H1 (cell line): ENCODE data around the gene IFT74. TPM values are rescaled to one million over a fixed set of nuclear protein-coding genes. Genes with fewer than 3 reads are reported as not detected.

Source experiments
- CTCF ChIA-PET: fragments of 300-600 bp; sonication (Branson Sonifier 250); formaldehyde crosslinking; loops from one replicate; lab custom pipeline; 2021; ENCODE audit not compliant: partially characterized antibody; lab: Charles Lee
- POLR2A ChIA-PET: fragments of 300-600 bp; sonication (Branson Sonifier 250); formaldehyde crosslinking; loops from one replicate; lab custom pipeline; 2021; ENCODE audit warnings: inconsistent platforms; ENCODE audit not compliant: partially characterized antibody; lab: Charles Lee
- DNase-seq, 2 experiments: peaks; one replicate each; pipeline versions ENCODE4 v3.0.0 to v3.0.0-alpha.2; 2010 to 2022; ENCODE audit warnings: low spot score in 2 of 2, low read depth in 1 of 2, mixed read lengths in 1 of 2
- FAIRE-seq: peaks from 2 replicates; lab custom pipeline; 2011; peaks lifted over from hg19 to GRCh38; lab: Jason Lieb, UNC
- H2AFZ ChIP-seq: 2 replicates; pipeline ENCODE4 v1.8.1; 2012; ENCODE audit warnings: low read length, inconsistent platforms
- H2AK5ac ChIP-seq: 2 replicates; pipeline ENCODE4 v1.6.1; 2013; ENCODE audit warnings: low read depth, low read length
- H2BK120ac ChIP-seq: replicated peaks from 2 replicates; pipeline ENCODE3; 2013; ENCODE audit warnings: low read depth, low read length, inconsistent platforms
- H2BK12ac ChIP-seq: 2 replicates; pipeline ENCODE4 v1.6.1; 2013; ENCODE audit warnings: low read depth, low read length
- H2BK15ac ChIP-seq: 2 replicates; pipeline ENCODE4 v1.6.1; 2013; ENCODE audit warnings: low read length
- H2BK20ac ChIP-seq: 2 replicates; pipeline ENCODE4 v1.6.1; 2013; ENCODE audit warnings: low read length
- H2BK5ac ChIP-seq: 2 replicates; pipeline ENCODE4 v1.6.1; 2013; ENCODE audit warnings: low read depth, low read length
- H3K14ac ChIP-seq: 2 replicates; pipeline ENCODE4 v1.6.1; 2013; ENCODE audit warnings: inconsistent platforms; ENCODE audit not compliant: insufficient read length
- H3K18ac ChIP-seq: 2 replicates; pipeline ENCODE4 v1.6.1; 2013; ENCODE audit warnings: low read length; ENCODE audit errors: extremely low read depth
- H3K23ac ChIP-seq: 2 replicates; pipeline ENCODE4 v1.6.1; 2013; ENCODE audit warnings: inconsistent platforms; ENCODE audit not compliant: insufficient read length
- H3K23me2 ChIP-seq: 2 replicates; pipeline ENCODE4 v1.6.1; 2013; ENCODE audit warnings: low read depth, low read length
- H3K27ac ChIP-seq: 2 replicates; pipeline ENCODE4 v1.6.1; 2011; ENCODE audit warnings: low read depth, low read length, inconsistent platforms
- H3K27me3 ChIP-seq, 4 experiments: replicated peaks in 1 of 4; 1 replicate in 1 of 4; 2 replicates in 3 of 4; pipeline versions ENCODE4 v1.6.1 to v1.8.1; 2011 to 2013; ENCODE audit warnings: low read length in 3 of 4, mild to moderate bottlenecking in 3 of 4, inconsistent platforms in 2 of 4, mixed read lengths in 2 of 4, moderate library complexity in 1 of 4; ENCODE audit not compliant: control insufficient read depth in 3 of 4, insufficient read depth in 3 of 4; ENCODE audit errors: extremely low read depth in 1 of 4
- H3K36me3 ChIP-seq, 4 experiments: 2 replicates each; pipeline versions ENCODE4 v1.6.1 to v1.8.1; 2011 to 2013; ENCODE audit warnings: mild to moderate bottlenecking in 4 of 4, low read length in 3 of 4, moderate library complexity in 2 of 4, control low read depth in 1 of 4, inconsistent platforms in 1 of 4; ENCODE audit not compliant: insufficient read depth in 4 of 4, control insufficient read depth in 2 of 4
- H3K4ac ChIP-seq: replicated peaks from 2 replicates; pipeline ENCODE3; 2013; ENCODE audit warnings: low read length, low read depth, mixed read lengths, inconsistent platforms; ENCODE audit not compliant: insufficient read length
- H3K4me1 ChIP-seq, 4 experiments: replicated peaks in 1 of 4; 1 replicate in 1 of 4; 2 replicates in 3 of 4; pipeline versions ENCODE4 v1.6.1 to v1.8.1; 2011 to 2013; ENCODE audit warnings: low read length in 3 of 4, inconsistent platforms in 2 of 4, mixed read lengths in 1 of 4; ENCODE audit not compliant: insufficient read depth in 4 of 4, control insufficient read depth in 3 of 4
- H3K4me2 ChIP-seq, 2 experiments: 2 replicates each; pipeline versions ENCODE4 v1.6.1 to v1.8.1; 2011 to 2013; ENCODE audit warnings: low read depth in 2 of 2, low read length in 2 of 2, control low read depth in 1 of 2, inconsistent platforms in 1 of 2, mild to moderate bottlenecking in 1 of 2; ENCODE audit not compliant: insufficient read depth in 1 of 2
- H3K4me3 ChIP-seq, 4 experiments: fragments of 200-600, 300-600 bp in 1 of 4; sonication (generic), shearing (Covaris generic), sonication (Bioruptor Twin) in 1 of 4; 2 replicates each; pipeline versions ENCODE4 v1.5.1 to v1.8.1; 2011 to 2016; ENCODE audit warnings: low read length in 4 of 4, low read depth in 3 of 4, control low read depth in 2 of 4, inconsistent platforms in 2 of 4, mild to moderate bottlenecking in 2 of 4, mixed read lengths in 1 of 4, moderate library complexity in 1 of 4; ENCODE audit not compliant: insufficient read depth in 2 of 4; ENCODE audit errors: extremely low read depth in 1 of 4
- H3K56ac ChIP-seq: replicated peaks from 2 replicates; pipeline ENCODE3; 2013; ENCODE audit warnings: low read depth, mild to moderate bottlenecking, mixed read lengths, low read length, inconsistent platforms; ENCODE audit not compliant: insufficient read length
- H3K79me1 ChIP-seq: 2 replicates; pipeline ENCODE4 v1.6.1; 2013; ENCODE audit warnings: low read depth, low read length, control low read depth
- H3K79me2 ChIP-seq, 2 experiments: 2 replicates each; pipeline versions ENCODE4 v1.6.1 to v1.8.1; 2012 to 2013; ENCODE audit warnings: low read length in 2 of 2, mild to moderate bottlenecking in 2 of 2, inconsistent platforms in 1 of 2; ENCODE audit not compliant: insufficient read depth in 2 of 2, control insufficient read depth in 1 of 2
- H3K9ac ChIP-seq, 4 experiments: replicated peaks in 1 of 4; 1 replicate in 1 of 4; 2 replicates in 3 of 4; pipeline versions ENCODE4 v1.6.1 to v1.8.1; 2011 to 2013; ENCODE audit warnings: low read depth in 3 of 4, low read length in 3 of 4, control low read depth in 2 of 4, mild to moderate bottlenecking in 2 of 4, moderate library complexity in 2 of 4, inconsistent platforms in 1 of 4; ENCODE audit errors: extremely low read depth in 1 of 4
- H3K9me3 ChIP-seq, 2 experiments: 2 replicates each; pipeline versions ENCODE4 v1.6.1 to v1.8.1; 2012 to 2013; ENCODE audit warnings: mild to moderate bottlenecking in 2 of 2, moderate library complexity in 2 of 2, control low read depth in 1 of 2, inconsistent platforms in 1 of 2, low read depth in 1 of 2, low read length in 1 of 2, mixed read lengths in 1 of 2; ENCODE audit not compliant: insufficient read depth in 2 of 2
- H4K20me1 ChIP-seq, 2 experiments: replicated peaks in 1 of 2; 2 replicates each; pipeline versions ENCODE3 to v1.8.1; 2011 to 2013; ENCODE audit warnings: inconsistent platforms in 2 of 2, low read length in 2 of 2, mild to moderate bottlenecking in 1 of 2; ENCODE audit not compliant: insufficient read depth in 2 of 2, control insufficient read depth in 1 of 2
- H4K5ac ChIP-seq: 2 replicates; pipeline ENCODE4 v1.6.1; 2013; ENCODE audit warnings: low read length, low read depth, mixed read lengths, inconsistent platforms; ENCODE audit not compliant: insufficient read length
- H4K8ac ChIP-seq: 2 replicates; pipeline ENCODE4 v1.8.0; 2013; ENCODE audit warnings: mild to moderate bottlenecking, moderate library complexity, low read length, inconsistent platforms; ENCODE audit not compliant: insufficient read depth; ENCODE audit errors: extremely low read depth
- H4K91ac ChIP-seq: replicated peaks from 2 replicates; pipeline ENCODE3; 2013; ENCODE audit warnings: low read length, mixed read lengths, inconsistent platforms; ENCODE audit not compliant: insufficient read length
- BACH1 ChIP-seq: IDR thresholded peaks from 2 replicates; pipeline ENCODE4 v1.6.1; 2012; ENCODE audit warnings: low read length, improper control_type of control experiment
- BCL11A ChIP-seq, 2 experiments: IDR thresholded peaks; one replicate each; pipeline ENCODE4 v1.6.1; 2011; ENCODE audit warnings: low read depth in 2 of 2, low read length in 2 of 2, mild to moderate bottlenecking in 2 of 2
- BRCA1 ChIP-seq: IDR thresholded peaks from 2 replicates; pipeline ENCODE4 v1.6.1; 2012; ENCODE audit warnings: low read depth, low read length, improper control_type of control experiment
- CBX5 ChIP-seq: fragments of 300-800, 300-1000 bp; sonication (generic); IDR thresholded peaks from 2 replicates; pipeline ENCODE4 v1.7.1; 2016; ENCODE audit warnings: antibody characterized with exemption, low read length, low read depth
- E2F6 ChIP-seq: IDR thresholded peaks from 2 replicates; pipeline ENCODE4 v1.6.1; 2012; ENCODE audit warnings: inconsistent platforms
- GABPA ChIP-seq: IDR thresholded peaks from 2 replicates; pipeline ENCODE4 v1.6.1; 2011; ENCODE audit warnings: mild to moderate bottlenecking, low read length, moderate library complexity, borderline replicate concordance; ENCODE audit not compliant: insufficient read depth
- KDM5A ChIP-seq: fragments of 200-600 bp; IDR thresholded peaks from 2 replicates; pipeline ENCODE4 v1.7.1; 2012; ENCODE audit warnings: mild to moderate bottlenecking, low read length, inconsistent platforms, mixed read lengths
- SRF ChIP-seq: IDR thresholded peaks from 2 replicates; pipeline ENCODE4 v1.6.1; 2011; ENCODE audit warnings: mild to moderate bottlenecking, low read depth, low read length, moderate library complexity
- SUZ12 ChIP-seq: fragments of 200-600 bp; sonication (generic); IDR thresholded peaks from 2 replicates; pipeline ENCODE4 v1.6.1; 2012; ENCODE audit warnings: mild to moderate bottlenecking, inconsistent platforms, low read length, moderate library complexity, mixed read lengths
- ZNF274 ChIP-seq: IDR thresholded peaks from 2 replicates; pipeline ENCODE4 v1.7.0; 2012; ENCODE audit warnings: low read length, borderline replicate concordance; ENCODE audit errors: extremely low read depth
- WGBS, 2 experiments: shearing (Covaris generic) in 1 of 2; methylation state at CpG; one replicate each; pipeline versions ENCODE4 v1.1.6 to v1.1.7; 2013 to 2015; ENCODE audit warnings: low lambda C conversion rate in 2 of 2, mixed read lengths in 2 of 2, inconsistent platforms in 1 of 2, low coverage in 1 of 2, missing lambda C conversion rate in 1 of 2; ENCODE audit not compliant: insufficient replicate concordance in 2 of 2, insufficient coverage in 1 of 2, insufficient read length in 1 of 2; ENCODE audit errors: extremely low coverage in 1 of 2, missing lambda C conversion rate in 1 of 2; 5-methylcytosine and 5-hydroxymethylcytosine counted together
- polyA plus RNA-seq, 7 experiments: library from polyadenylated mRNA; depleted of rRNA in 3 of 7; stranded (reverse) in 5 of 7; unstranded in 2 of 7; fragments of >200 nt in 5 of 7; fragments of 200-250 nt in 2 of 7; gene quantifications; 1 replicate in 5 of 7; 2 replicates in 1 of 7; 4 replicates in 1 of 7; pipeline versions ENCODE4 v1.2.1 to v1.2.3, GENCODE V29; 2011 to 2013; ENCODE audit warnings: missing spikeins in 2 of 7, mixed read lengths in 2 of 7
- total RNA-seq: library from RNA; stranded (reverse); fragmentation: NEBNext Ultra II Directional; extraction: Animal tissue kit (Norgen Biotek cat#: 25700); gene quantifications from 2 replicates; pipeline ENCODE4 v1.2.1, GENCODE V29; 2021

Gene IFT74
- total and polyA plus RNA-seq, 2 of the 8 experiments (the other 6 are each of a cell fraction or from before 2014, with no cell fraction given): 4.4 to 17.8 TPM

DNA sequence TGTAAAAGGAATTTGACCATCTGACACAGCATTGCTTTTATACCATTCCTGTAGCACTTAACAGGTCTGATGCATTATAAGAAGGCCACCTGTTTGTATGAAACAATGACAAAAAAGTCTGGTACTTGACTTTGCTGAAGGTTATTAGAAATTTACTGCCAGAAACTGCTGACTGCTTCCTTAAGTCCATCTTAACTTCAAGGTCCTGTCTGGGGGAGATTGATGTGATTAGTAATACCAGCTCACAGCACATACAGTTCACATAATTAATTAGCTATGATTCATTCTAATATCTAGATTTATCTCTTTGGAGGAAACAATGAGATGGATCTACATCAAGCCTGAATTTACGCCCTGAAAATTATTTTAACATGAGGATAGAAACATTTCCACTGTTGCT, 103.2 kb downstream of the IFT74 start:
- Histone ChIP-seq H3K4me3 (no peak overlapping the region), H2BK12ac (no peak overlapping the region), H2BK20ac (no peak overlapping the region), H3K23me2 (no peaks in the 10 kb centered on the region), H4K8ac (no peak overlapping the region), H3K4ac (no peak overlapping the region), H2BK15ac (no peak overlapping the region), H3K9me3 (no peaks in the 10 kb centered on the region), H4K5ac (no peak overlapping the region), H3K4me1 (no peaks in the 10 kb centered on the region), H3K36me3 (no peaks in the 10 kb centered on the region), H3K79me2 (no peaks in the 10 kb centered on the region), H4K20me1 (no peaks in the 10 kb centered on the region), H3K79me1 (no peaks in the 10 kb centered on the region), H3K56ac (no peak overlapping the region), H3K9ac (no peak overlapping the region), H4K91ac (no peak overlapping the region), H3K18ac (no peak overlapping the region), H3K14ac (no peak overlapping the region), H3K27me3 (no peaks in the 10 kb centered on the region), H3K23ac (no peak overlapping the region), H3K4me2 (no peak overlapping the region), H2BK120ac (no peak overlapping the region), H2AFZ (no peak overlapping the region), H3K27ac (no peak overlapping the region), H2BK5ac (no peak overlapping the region), H2AK5ac (no peak overlapping the region)
- FAIRE-seq: no peak
- TF ChIP-seq GABPA: no peak
- no peak for TF ChIP-seq SRF
- no peak for TF ChIP-seq BRCA1
- no peak for TF ChIP-seq E2F6
- TF ChIP-seq BCL11A (IDR thresholded peaks at IDR 0.05; ENCODE audit: low read depth in 2 of 2, low read length in 2 of 2): no peak
- TF ChIP-seq ZNF274: no peak
- no peak for TF ChIP-seq CBX5
- TF ChIP-seq SUZ12: no peak
- no peak for TF ChIP-seq BACH1
- TF ChIP-seq KDM5A: no peak
- ChIA-PET CTCF (interaction anchor here (1.0 kb wide), 1 partner anchor 17 kb away, joined by 3 read pairs; no protein-coding TSS in a partner anchor), POLR2A (no interaction called here)
- no peak for DNase-seq
- 84% methylated on average over 1 of the region's 1 CpG; no CpG with 5 or more reads in 1 of the 2 experiments for WGBS, 2 experiments
